Adrenal gland (tissue), 5 donors: ENCODE results near the gene BMP2K.

Experiments used
- CTCF ChIP-seq, 6 experiments: fragments of 450-650 bp in 4 of 6; fragments of 200-600 bp in 2 of 6; sonication (generic) in 1 of 6; IDR thresholded peaks; 1 replicate in 5 of 6; 2 replicates in 1 of 6; pipeline versions ENCODE4 v1.5.1 to v1.8.0; 2016 to 2021; ENCODE audit warnings: antibody characterized with exemption in 6 of 6, mild to moderate bottlenecking in 2 of 6, moderate library complexity in 1 of 6
- POLR2A ChIP-seq, 2 donors: fragments of 450-650 bp; IDR thresholded peaks; one replicate each; pipeline ENCODE4 v1.6.1; 2017; ENCODE audit warnings: antibody characterized with exemption in 2 of 2, mild to moderate bottlenecking in 2 of 2, moderate library complexity in 1 of 2
- donor health status: DM: no; HTN: no; CAD: no.

GRCh38 chr4:78953769-78954666, 177.9 kb downstream of the BMP2K start:
- TF ChIP-seq CTCF (IDR thresholded peaks at IDR 0.05) (peak in 3 of 6 experiments; percentile 8 to 33 (median 32)), POLR2A (IDR thresholded peaks at IDR 0.05) (no peak)
